GM18526 (cell line): ENCODE data around the gene PRR20E.
"Not testable (repeated sequence)": the region's sequence is repeated elsewhere in the genome, so short reads cannot be mapped to it uniquely, and the experiment has no call there.

Source experiments
- POLR2A ChIP-seq: IDR thresholded peaks from 3 replicates; pipeline ENCODE4 v1.6.1; 2011; ENCODE audit not compliant: insufficient read length; ENCODE audit errors: extremely low read depth

PRR20E gene

DNA sequence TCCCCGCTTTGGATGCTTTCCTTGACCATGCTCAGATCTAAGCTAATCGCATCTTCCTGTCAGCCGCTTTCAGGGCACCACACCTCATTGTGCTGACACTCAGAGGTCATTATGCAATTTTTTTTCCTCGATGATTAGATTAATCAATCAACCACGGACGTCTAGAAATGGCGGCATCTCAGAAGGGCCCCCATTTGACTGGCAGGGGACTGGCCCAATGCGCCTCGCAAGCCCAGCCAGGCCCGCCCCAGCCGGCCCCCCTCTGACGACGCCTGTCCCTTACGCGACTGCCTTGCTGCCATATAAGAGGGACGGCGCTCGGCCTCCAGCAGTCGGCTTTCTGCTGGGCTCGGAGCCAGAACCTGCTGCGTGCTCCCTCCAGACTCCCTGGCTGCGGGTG, at the start of gene PRR20E:
Gene PRR20E (plus strand): TSS at position 301 of the 400 bp plus-strand sequence. CDS start 387 bp downstream, outside the sequence.
- TF ChIP-seq POLR2A: not testable (repeated sequence)

DNA sequence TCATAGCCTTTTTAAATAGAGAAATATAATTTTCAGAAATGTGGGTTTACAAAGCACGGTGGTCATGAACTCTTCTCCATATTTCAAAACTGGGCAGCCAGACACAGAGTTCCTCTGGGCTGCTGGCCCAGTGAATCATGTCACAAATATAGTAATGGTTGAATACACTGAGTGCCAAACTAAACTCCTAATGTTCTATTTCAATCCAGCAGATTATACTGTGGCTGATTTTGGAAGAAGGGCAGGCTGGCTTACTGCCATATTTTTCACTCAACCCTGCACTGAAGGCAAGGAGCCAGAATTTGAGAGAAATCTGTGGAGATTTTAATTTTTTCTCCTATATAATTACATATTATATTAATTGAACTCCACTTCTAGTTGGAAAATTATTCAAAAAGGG, 43.3 kb upstream of the PRR20E start:
- no peak for TF ChIP-seq POLR2A

- TF ChIP-seq POLR2A: no peak
Observed at GRCh38 chr13:57128909-57129308, 38.1 kb upstream of the PRR20E start.

DNA sequence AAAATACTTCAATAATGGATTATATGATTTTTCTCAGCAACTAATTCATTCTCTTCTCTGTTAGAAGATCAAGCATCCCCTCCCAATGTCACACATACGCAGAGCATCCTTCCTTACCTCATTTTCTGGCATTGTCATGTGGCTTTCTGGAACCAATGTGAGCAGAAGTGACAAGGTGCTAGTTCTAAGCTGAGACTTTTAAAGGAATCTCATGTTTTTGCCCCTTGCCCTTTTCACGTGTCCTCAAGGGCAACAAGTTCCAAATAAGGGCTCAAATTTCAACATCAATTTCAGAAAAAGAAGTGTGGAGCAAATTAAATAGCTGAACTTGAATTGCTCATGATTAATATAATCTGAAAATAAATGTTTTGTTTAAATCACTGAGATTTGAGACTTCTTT, 30.9 kb upstream of the PRR20E start:
- TF ChIP-seq POLR2A: no peak

GRCh38 chr13:57137585-57137984, 29.4 kb upstream of the PRR20E start:
- no peak for TF ChIP-seq POLR2A

GRCh38 chr13:57138988-57139387, 28.0 kb upstream of the PRR20E start:
- no peak for TF ChIP-seq POLR2A

DNA sequence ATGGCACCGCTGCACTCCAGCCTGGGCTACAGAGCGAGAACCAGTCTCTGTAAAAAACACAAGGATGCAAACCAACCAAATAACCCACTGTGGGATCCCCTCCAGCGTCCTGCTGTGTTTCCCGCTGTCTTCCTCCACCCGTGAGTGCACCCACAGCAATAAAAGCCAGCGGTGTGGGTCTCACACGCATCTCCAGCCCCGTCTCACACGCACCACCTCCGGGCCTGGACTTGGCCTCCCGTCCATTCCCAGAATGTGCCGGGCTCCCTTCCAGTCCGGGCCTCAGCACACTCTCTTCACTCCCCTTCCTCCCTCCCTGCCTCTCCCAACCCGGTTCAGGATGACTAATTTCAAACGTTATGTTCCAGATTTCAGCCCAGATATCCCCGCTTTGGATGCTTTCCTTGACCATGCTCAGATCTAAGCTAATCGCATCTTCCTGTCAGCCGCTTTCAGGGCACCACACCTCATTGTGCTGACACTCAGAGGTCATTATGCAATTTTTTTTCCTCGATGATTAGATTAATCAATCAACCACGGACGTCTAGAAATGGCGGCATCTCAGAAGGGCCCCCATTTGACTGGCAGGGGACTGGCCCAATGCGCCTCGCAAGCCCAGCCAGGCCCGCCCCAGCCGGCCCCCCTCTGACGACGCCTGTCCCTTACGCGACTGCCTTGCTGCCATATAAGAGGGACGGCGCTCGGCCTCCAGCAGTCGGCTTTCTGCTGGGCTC, 26.6 kb upstream of the PRR20E start, which contains the start of gene PRR20A:
Gene PRR20A (plus strand): TSS at position 684 of the 734 bp plus-strand sequence. CDS start 387 bp downstream, outside the sequence.
- not testable (repeated sequence) for TF ChIP-seq POLR2A

- not testable (repeated sequence) for TF ChIP-seq POLR2A
Observed at GRCh38 chr13:57147188-57147587, 19.8 kb upstream of the PRR20E start, which contains the start of gene PRR20B. Gene PRR20B (plus strand): TSS chr13:57147488. CDS start chr13:57147875, 387 bp downstream.

GRCh38 chr13:57153761-57154160, 13.2 kb upstream of the PRR20E start, which contains the start of gene PRR20C:
Gene PRR20C (plus strand): TSS chr13:57154061. CDS start chr13:57154448, 387 bp downstream.
- not testable (repeated sequence) for TF ChIP-seq POLR2A

GRCh38 chr13:57160332-57160731, 6.7 kb upstream of the PRR20E start, which contains the start of gene PRR20D:
Gene PRR20D (plus strand): TSS chr13:57160632. CDS start chr13:57161019, 387 bp downstream.
- TF ChIP-seq POLR2A: not testable (repeated sequence)

DNA sequence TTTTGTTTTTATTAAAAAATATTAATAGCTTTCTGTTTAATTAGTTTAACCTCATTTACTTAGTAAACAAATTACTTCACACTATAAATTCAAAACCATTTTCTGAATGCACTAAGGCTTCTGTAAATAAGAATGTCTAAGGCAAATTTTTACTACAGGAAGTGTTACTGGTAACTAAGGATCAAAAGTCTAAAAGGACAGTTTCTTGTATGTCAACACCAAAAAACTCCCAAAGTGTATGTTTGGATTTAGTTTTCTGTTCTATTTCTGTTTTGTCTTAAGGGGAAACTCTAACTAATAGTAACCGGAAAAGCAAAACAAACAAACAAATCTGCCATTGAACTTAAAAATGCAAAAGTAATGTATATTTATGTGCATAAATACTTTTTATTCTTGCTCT, 24.7 kb downstream of the PRR20E start:
- TF ChIP-seq POLR2A: no peak

DNA sequence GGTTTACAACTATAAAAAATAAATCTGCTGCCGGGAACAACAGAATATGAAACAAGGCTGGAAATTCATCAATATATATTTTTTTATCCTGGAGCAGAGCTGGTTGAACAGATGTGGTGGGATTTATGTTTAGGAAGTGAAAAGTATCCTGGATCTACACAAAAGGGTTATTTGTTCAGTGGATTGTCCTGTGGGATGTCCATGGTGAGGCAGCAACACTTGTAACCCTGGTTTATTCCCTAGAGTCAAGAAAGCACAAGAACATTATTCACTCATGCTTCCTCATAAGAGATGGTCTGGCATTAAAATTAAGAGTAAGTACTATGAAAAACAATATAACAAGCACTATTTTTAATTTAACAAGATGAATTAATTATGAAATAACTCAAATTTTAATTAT, 46.0 kb downstream of the PRR20E start:
- no peak for TF ChIP-seq POLR2A
